GM12891 (cell line): ENCODE data around the gene NOS3.

ENCODE experiments used
- PAX5 ChIP-seq: IDR thresholded peaks from 2 replicates; pipeline ENCODE4 v1.6.1; 2011; ENCODE audit warnings: low read length, moderate library complexity, mild to moderate bottlenecking; ENCODE audit not compliant: insufficient read depth, severe bottlenecking
- POLR2A ChIP-seq: IDR thresholded peaks from 2 replicates; pipeline ENCODE4 v1.6.1; 2011; ENCODE audit warnings: low read depth, low read length, control low read depth
- POLR2AphosphoS5 ChIP-seq: IDR thresholded peaks from 2 replicates; pipeline ENCODE4 v1.6.1; 2011; ENCODE audit warnings: low read depth, low read length, control low read depth
- TAF1 ChIP-seq: IDR thresholded peaks from 2 replicates; pipeline ENCODE4 v1.6.1; 2011; ENCODE audit warnings: low read depth, low read length, control low read depth

DNA sequence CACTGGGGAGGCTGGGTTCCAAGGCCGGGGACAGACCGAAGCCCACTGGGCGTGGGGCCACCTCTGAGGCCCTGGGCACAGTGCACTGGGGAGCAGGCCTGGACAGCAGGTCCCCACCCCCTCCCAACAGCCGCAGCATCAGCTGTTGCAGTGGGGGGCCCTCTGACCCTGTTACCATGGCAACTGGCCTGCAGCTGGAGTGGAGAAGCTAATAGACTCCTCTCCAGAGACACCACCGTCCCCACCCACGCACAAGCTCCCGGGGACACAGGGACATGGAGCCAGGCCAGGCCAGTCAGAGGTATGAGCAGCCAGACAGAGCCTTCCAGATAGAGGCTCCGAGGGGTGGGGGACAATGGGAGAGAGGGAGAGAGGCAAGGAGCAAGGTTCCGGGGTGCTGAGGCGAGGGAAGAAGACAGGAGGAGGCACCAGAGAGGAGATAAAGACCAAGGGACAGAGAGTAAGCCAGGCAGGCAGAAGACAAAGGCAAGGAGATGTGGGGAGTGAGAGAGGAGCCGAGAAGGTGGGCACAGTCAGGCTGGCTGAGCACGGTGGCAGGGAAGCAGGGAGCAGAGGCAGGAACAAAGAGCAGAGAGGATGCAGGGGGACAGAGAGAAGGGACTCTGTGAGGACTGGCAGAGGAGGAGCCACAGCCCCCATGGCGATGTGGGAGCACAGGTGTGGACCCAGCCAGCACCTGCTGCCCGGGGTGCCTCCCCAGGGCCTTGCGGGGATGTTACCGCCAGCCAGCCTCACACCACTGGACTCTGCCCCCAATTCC lies 19.4 kb upstream of the NOS3 start:
- TF ChIP-seq POLR2A, result no peak
- no peak for TF ChIP-seq POLR2AphosphoS5
- TF ChIP-seq TAF1, result no peak
- TF ChIP-seq PAX5, result no peak
